ENCODE measurements around the gene BEST4. TPM values are rescaled to one million over a fixed set of nuclear protein-coding genes. Genes with fewer than 3 reads are reported as not detected.

BEST4 gene
- total RNA-seq, 2 experiments from 2014 or later: 0.44 to 3.1 TPM

- no peak for TF ChIP-seq EZH2phosphoT487 (IDR thresholded peaks at IDR 0.05; ENCODE audit: borderline replicate concordance, low read depth, low read length)
- TF ChIP-seq, protein P1, sequence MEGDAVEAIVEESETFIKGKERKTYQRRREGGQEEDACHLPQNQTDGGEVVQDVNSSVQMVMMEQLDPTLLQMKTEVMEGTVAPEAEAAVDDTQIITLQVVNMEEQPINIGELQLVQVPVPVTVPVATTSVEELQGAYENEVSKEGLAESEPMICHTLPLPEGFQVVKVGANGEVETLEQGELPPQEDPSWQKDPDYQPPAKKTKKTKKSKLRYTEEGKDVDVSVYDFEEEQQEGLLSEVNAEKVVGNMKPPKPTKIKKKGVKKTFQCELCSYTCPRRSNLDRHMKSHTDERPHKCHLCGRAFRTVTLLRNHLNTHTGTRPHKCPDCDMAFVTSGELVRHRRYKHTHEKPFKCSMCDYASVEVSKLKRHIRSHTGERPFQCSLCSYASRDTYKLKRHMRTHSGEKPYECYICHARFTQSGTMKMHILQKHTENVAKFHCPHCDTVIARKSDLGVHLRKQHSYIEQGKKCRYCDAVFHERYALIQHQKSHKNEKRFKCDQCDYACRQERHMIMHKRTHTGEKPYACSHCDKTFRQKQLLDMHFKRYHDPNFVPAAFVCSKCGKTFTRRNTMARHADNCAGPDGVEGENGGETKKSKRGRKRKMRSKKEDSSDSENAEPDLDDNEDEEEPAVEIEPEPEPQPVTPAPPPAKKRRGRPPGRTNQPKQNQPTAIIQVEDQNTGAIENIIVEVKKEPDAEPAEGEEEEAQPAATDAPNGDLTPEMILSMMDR (conservative IDR thresholded peaks at IDR 0.05; ENCODE audit: low read length): no peak
- Histone ChIP-seq H3K9me3 (ENCODE audit: low read length) (no peaks in the 10 kb centered on the region), H3K36me3 (ENCODE audit: insufficient read depth, low read length) (0 out of 2 replicates have a peak, but pooled peaks cover 3% of the 10 kb centered on the region), H2AFZ (ENCODE audit: low read length) (no peak overlapping the region), H4K20me1 (ENCODE audit: insufficient read depth, low read length) (no peaks in the 10 kb centered on the region), H3K79me2 (ENCODE audit: insufficient read depth, low read depth, low read length) (no peaks in the 10 kb centered on the region), H3K4me1 (ENCODE audit: insufficient read depth, low read length, poor library complexity, severe bottlenecking) (peaks cover 35% of the 10 kb centered on the region), H3K9me2 (ENCODE audit: insufficient read depth, low read length) (no peaks in the 10 kb centered on the region), H3K4me3 (ENCODE audit: low read depth, low read length, poor library complexity, severe bottlenecking) (no peak overlapping the region), H3K27ac (ENCODE audit: low read depth, low read length, poor library complexity, severe bottlenecking) (no peak overlapping the region), H3K4me2 (ENCODE audit: low read length) (no peak overlapping the region)
- BruUV-seq (replicated peaks): no TSS peak
- intact Hi-C loops (cut with micrococcal nuclease; ENCODE audit: unreplicated experiment): no loop called here
- CTCF ChIA-PET (ENCODE audit: unreplicated experiment): interaction anchor here (1.1 kb wide), 1 partner anchor 12 kb away, joined by 3 read pairs; the partner anchor contains the start of gene RPS8
- POLR2A ChIA-PET: interaction anchor here (0.5 to 4.4 kb wide), 4 partner anchors 16 to 201 kb away, joined by 3 to 20 read pairs (median 4); partner anchors contain the start of gene RNU5D-1
- DNase-seq (ENCODE audit: low spot score): no peak
Observed at GRCh38 chr1:44787506-44787905, 464 bp downstream of the BEST4 start.

DNA sequence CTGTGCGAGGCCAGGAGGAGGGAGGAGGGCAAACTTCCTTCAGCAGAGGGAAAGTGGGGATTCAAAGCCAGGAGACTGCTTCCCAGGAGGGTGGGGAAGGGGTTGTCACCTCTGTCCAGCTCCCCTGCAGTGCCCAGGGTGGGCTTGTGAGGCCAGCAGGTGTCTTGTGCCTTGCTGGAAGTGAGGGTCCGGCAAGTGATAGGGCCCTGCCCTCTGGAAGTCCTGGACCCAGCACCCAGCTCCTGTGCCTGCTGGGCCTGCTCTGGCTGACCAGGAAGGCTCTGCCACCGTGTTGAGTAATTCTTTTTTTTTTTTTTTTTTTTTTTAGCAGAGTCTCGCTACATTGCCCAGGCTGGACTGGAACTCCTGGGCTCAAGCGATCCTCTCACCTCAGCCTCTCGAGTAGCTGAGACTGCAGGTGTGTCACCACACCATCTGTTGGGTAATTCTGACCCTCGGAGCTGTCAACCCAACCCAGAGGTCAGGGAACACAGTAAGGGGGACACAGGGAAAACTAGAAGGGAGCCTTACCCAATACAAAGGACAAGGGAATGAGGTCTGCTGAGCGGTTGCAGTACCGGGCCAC is 1.0 kb downstream of the BEST4 start:
- Histone ChIP-seq H3K4me3 (ENCODE audit: low read depth, low read length, poor library complexity, severe bottlenecking) (no peak overlapping the region), H4K20me1 (ENCODE audit: insufficient read depth, low read length) (no peaks in the 10 kb centered on the region), H3K4me1 (ENCODE audit: insufficient read depth, low read length, poor library complexity, severe bottlenecking) (peaks cover 35% of the 10 kb centered on the region), H2AFZ (ENCODE audit: low read length) (peak overlapping the region; percentile 93; the same call in 1 of the 2 replicates), H3K27ac (ENCODE audit: low read depth, low read length, poor library complexity, severe bottlenecking) (no peak overlapping the region), H3K9me2 (ENCODE audit: insufficient read depth, low read length) (no peaks in the 10 kb centered on the region), H3K79me2 (ENCODE audit: insufficient read depth, low read depth, low read length) (no peaks in the 10 kb centered on the region), H3K36me3 (ENCODE audit: insufficient read depth, low read length) (peaks cover 7% of the 10 kb centered on the region), H3K4me2 (ENCODE audit: low read length) (peak overlapping the region; percentile 66; the same call in 1 of the 2 replicates), H3K9me3 (ENCODE audit: low read length) (no peaks in the 10 kb centered on the region)
- ChIA-PET CTCF (ENCODE audit: unreplicated experiment) (no interaction called here), POLR2A (interaction anchor here (0.5 to 4.4 kb wide), 7 partner anchors 16 to 201 kb away, joined by 3 to 20 read pairs (median 4); partner anchors contain the start of gene RNU5D-1)
- DNase-seq (ENCODE audit: low spot score): no peak
- TF ChIP-seq, protein P1 (conservative IDR thresholded peaks at IDR 0.05; ENCODE audit: low read length): no peak
- no peak for TF ChIP-seq EZH2phosphoT487 (IDR thresholded peaks at IDR 0.05; ENCODE audit: borderline replicate concordance, low read depth, low read length)
- BruUV-seq (replicated peaks): no TSS peak
- intact Hi-C loops (cut with micrococcal nuclease; ENCODE audit: unreplicated experiment): no loop called here
